Fibroblast of upper back skin (primary cell): ENCODE measurements around the gene MRPL10.
A peak's percentile ranks its signal among the peaks of the same experiment; 100 is the strongest.
"Not testable (repeated sequence)": the region's sequence is repeated elsewhere in the genome, so short reads cannot be mapped to it uniquely, and the experiment has no call there.

Experiments
- DNase-seq: peaks from one replicate; pipeline ENCODE4 v3.0.0-alpha.2; 2013

MRPL10 gene

GRCh38 chr17:47789611-47790561 is 41.5 kb downstream of the MRPL10 start:
- peak; percentile 19 for DNase-seq

GRCh38 chr17:47785538-47786123 is 45.7 kb downstream of the MRPL10 start:
- peak; percentile 44 for DNase-seq

- DNase-seq: no peak
Measured at GRCh38 chr17:47781397-47781796, 49.9 kb downstream of the MRPL10 start.

GRCh38 chr17:47778184-47778635 is 53.1 kb downstream of the MRPL10 start:
- DNase-seq: no peak

DNA sequence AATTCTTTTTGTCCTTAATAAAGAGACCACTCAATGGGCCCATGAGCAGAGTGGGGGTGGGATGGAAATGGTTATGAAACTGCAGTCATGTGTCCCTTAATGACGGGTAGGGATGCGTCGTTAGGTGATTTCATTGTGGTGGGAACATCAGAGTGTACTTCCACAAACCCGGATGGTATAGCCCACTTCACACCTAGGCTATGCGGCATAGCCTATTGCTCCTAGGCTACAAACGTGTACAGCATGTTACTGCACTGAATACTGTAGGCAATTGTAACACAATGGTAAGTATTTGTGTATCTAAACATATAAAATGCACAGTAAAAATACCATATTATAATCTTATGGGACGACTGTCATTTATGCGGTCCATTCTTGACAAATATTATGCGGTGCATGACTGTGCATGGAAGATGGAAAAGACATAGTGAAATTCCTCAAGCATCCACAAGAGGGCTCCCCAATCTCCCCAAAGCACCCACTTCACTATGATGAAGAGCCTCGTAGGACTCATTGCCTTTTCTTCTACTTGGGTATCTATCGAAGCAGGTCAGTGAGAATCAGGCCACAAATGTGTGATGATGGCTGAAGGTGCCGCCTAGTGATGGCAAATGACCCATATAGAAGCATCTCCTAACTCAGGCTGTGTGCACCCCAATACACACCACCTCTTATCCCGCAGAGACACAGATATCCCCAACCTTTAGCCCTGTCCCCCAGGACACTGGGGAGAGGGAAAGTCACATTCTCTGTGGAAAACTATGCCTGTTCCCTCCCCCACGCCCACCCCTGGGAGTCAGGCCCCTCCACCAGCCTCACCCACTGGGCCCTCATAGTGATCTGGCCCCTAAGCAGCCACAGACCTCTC is 54.8 kb downstream of the MRPL10 start:
- DNase-seq: peak; percentile 31

- DNase-seq: no peak
Measured at GRCh38 chr17:47774987-47775580, 56.3 kb downstream of the MRPL10 start.

DNA sequence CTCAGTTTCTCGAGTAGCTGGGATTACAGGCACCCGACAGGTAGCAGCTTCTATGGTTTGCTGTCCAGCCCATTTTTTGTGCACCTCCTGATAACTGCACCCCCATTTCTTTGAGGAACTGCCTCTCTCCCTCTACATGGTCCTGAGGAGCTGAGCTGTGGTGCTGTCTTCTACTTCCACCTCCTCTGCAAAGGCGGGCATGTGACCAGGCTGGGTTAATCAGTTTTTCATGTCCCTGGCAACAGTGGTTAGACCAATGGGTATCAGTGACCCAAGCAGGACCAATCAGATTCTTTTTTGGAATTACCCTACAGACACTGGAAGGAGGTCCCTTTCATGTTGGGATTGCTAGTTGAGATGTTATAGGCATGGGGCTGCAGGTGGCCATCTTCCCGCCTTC is 57.0 kb downstream of the MRPL10 start:
- no peak for DNase-seq

GRCh38 chr17:47773649-47774048 is 57.7 kb downstream of the MRPL10 start:
- DNase-seq: not testable (repeated sequence)
